Kidney (tissue), 14 donors: ENCODE results near the gene SMPDL3A. TPM values are rescaled to one million over a fixed set of nuclear protein-coding genes. Genes with fewer than 3 reads are reported as not detected.

Source experiments
- DNase-seq, 5 donors: peaks; one replicate each; pipeline ENCODE4 v3.0.0-alpha.2; 2013 to 2020
- FAIRE-seq: peaks from 2 replicates; lab custom pipeline; 2012; peaks lifted over from hg19 to GRCh38; lab: Jason Lieb, UNC
- H3K27ac ChIP-seq, 2 donors: one replicate each; pipeline ENCODE4 v1.7.0; 2013; ENCODE audit warnings: low read depth in 2 of 2, low read length in 2 of 2, inconsistent platforms in 1 of 2
- H3K27me3 ChIP-seq: one replicate; pipeline ENCODE4 v1.7.1; 2013; ENCODE audit warnings: low read length, inconsistent platforms; ENCODE audit not compliant: control insufficient read depth, insufficient read depth
- H3K36me3 ChIP-seq, 3 donors: one replicate each; pipeline versions ENCODE4 v1.7.0 to v1.7.1; 2013; ENCODE audit warnings: low read length in 3 of 3, control low read depth in 1 of 3, inconsistent platforms in 1 of 3; ENCODE audit not compliant: insufficient read depth in 3 of 3, control insufficient read depth in 2 of 3
- H3K4me1 ChIP-seq, 3 donors: one replicate each; pipeline versions ENCODE4 v1.7.0 to v1.7.1; 2013; ENCODE audit warnings: low read length in 3 of 3, inconsistent platforms in 1 of 3, low read depth in 1 of 3; ENCODE audit not compliant: control insufficient read depth in 2 of 3, insufficient read depth in 2 of 3
- H3K4me3 ChIP-seq, 3 donors: one replicate each; pipeline versions ENCODE4 v1.7.0 to v1.8.1; 2013; ENCODE audit warnings: low read length in 3 of 3, control low read depth in 1 of 3, inconsistent platforms in 1 of 3
- H3K9ac ChIP-seq, 3 donors: one replicate each; pipeline versions ENCODE4 v1.7.0 to v1.7.1; 2013; ENCODE audit warnings: low read length in 3 of 3, control low read depth in 1 of 3, inconsistent platforms in 1 of 3
- H3K9me3 ChIP-seq, 3 donors: one replicate each; pipeline versions ENCODE4 v1.7.0 to v1.7.1; 2013; ENCODE audit warnings: low read length in 3 of 3, control low read depth in 1 of 3, inconsistent platforms in 1 of 3; ENCODE audit not compliant: control insufficient read depth in 2 of 3, insufficient read depth in 1 of 3
- intact Hi-C: fragments of 100-400 bp; cut with DNase I; formaldehyde crosslinking; loops from one replicate; pipeline ENCODE4 v1.11.1; 2022
- polyA plus RNA-seq: library from polyadenylated mRNA; stranded (reverse); fragments of 350-450 nt; fragmentation: Illumina TruSeq; extraction: RNeasy Lipid Tissue Mini Kit (QIAGEN cat#74804); gene quantifications from one replicate; pipeline ENCODE4 v1.2.3, GENCODE V29; 2014; ENCODE audit warnings: low read depth, low replicate concordance; ENCODE audit not compliant: insufficient read depth
- total RNA-seq: library from RNA; stranded (reverse); fragmentation: NEBNext Ultra II Directional; extraction: Animal tissue kit (Norgen Biotek cat#: 25700); gene quantifications from one replicate; pipeline ENCODE4 v1.2.1, GENCODE V29; 2021
- TF ChIP-seq, protein P1 (sequence below): IDR thresholded peaks from 3 replicates; pipeline ENCODE4 v1.5.1; 2012; ENCODE audit warnings: mild to moderate bottlenecking, moderate library complexity, borderline replicate concordance; ENCODE audit not compliant: insufficient read depth; ENCODE audit errors: extremely low read depth
- donor health status: control.
- donor health status: control.
- donor health status: control.
- donor health status: control.
- donor health status: control.
- donor health status: DM: yes; HTN: yes; CAD: no.
- donor health status: Normal renal cell carcinoma (clear cell type).

SMPDL3A gene
- total and polyA plus RNA-seq, 2 donors from 2014 or later: 10.7 to 14.1 TPM

DNA sequence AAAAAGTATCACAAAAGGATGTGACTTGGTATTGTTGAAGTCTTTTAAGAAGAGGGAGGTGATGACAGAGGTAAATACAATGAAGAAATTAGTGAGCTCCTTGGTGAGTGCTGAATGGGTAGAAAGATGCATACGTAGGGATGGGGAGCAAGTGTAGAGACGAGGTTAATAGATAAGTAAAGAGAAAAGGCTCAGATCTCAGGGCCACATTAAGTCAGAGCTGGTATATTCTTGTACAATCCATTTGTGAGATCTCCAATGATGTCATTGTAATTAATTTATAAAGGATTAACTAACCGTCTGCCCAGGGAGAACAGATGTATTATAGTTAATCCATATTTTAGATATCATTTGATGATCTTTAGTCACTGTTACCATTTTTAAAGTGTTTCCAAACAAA, 43.4 kb downstream of the SMPDL3A start:
- no peak overlapping the region for H3K27ac ChIP-seq
- H3K36me3 ChIP-seq: no peaks in the 10 kb centered on the region
- no peaks in the 10 kb centered on the region for H3K9me3 ChIP-seq
- H3K4me3 ChIP-seq: no peak overlapping the region
- TF ChIP-seq, protein P1, sequence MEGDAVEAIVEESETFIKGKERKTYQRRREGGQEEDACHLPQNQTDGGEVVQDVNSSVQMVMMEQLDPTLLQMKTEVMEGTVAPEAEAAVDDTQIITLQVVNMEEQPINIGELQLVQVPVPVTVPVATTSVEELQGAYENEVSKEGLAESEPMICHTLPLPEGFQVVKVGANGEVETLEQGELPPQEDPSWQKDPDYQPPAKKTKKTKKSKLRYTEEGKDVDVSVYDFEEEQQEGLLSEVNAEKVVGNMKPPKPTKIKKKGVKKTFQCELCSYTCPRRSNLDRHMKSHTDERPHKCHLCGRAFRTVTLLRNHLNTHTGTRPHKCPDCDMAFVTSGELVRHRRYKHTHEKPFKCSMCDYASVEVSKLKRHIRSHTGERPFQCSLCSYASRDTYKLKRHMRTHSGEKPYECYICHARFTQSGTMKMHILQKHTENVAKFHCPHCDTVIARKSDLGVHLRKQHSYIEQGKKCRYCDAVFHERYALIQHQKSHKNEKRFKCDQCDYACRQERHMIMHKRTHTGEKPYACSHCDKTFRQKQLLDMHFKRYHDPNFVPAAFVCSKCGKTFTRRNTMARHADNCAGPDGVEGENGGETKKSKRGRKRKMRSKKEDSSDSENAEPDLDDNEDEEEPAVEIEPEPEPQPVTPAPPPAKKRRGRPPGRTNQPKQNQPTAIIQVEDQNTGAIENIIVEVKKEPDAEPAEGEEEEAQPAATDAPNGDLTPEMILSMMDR: no peak
- no peaks in the 10 kb centered on the region for H3K4me1 ChIP-seq
- FAIRE-seq (no peak), DNase-seq (no peak)
- intact Hi-C loops: no loop called here
- no peaks in the 10 kb centered on the region for H3K27me3 ChIP-seq
- no peak overlapping the region for H3K9ac ChIP-seq

DNA sequence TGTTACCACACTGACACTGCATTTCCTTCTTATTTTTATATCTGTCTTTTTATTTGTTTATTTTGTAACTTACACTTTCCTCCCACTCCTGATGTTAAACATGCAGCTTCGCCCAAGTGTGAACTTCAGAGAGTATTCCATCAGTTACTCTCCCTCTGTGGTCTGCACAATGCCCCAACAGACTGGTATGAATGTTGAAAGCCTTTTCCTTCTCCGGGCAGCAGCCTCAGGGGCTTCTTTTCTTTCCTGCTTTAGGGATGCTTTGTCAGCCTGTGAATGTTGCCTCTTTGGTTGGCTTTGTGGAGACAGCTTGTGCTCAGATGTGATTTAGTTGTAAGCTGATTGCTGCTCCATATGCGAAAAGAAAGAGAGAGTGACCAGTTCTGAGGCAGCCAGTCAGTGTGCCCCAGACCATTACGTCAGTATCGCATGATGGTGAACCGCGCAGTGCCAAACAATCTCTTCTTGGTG, 44.0 kb downstream of the SMPDL3A start:
- TF ChIP-seq, protein P1: no peak
- intact Hi-C loops: no loop called here

DNA sequence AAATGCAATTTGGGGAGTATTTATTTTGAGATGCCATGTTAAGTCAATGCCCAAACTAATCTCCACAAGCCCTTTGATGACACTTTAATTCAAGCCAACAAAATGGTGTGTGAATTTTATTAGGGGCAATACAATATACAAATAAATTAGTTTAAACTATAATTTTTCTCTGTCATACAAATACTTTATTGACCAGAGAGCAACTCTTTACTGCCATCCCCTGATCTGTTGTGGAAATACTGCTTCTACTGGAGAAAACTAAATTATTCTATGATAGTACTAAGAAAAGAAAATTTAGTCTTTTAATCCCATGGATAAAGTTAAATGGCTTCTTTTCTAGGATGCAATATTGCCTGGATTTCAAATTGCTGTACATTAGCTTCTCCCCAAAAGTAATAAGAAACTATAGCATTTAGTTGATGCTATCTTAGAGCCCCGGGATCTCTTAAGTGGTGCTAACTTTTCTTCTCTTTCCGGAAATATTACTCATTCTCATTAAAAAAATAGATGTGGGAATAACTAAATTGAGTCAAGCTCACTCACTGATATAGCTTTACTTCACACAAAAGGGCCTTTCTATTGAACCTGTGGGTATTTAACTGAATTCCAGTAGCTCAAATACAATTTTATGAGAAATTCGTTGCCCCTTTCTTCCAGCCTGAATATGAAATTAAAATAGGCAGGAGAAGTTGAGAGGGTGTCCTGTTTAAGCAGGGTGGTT, 49.2 kb downstream of the SMPDL3A start:
- Histone ChIP-seq H3K9me3 (no peaks in the 10 kb centered on the region), H3K4me1 (no peaks in the 10 kb centered on the region), H3K36me3 (no peaks in the 10 kb centered on the region), H3K27ac (no peak overlapping the region), H3K4me3 (no peak overlapping the region), H3K27me3 (no peaks in the 10 kb centered on the region), H3K9ac (no peak overlapping the region)
- FAIRE-seq: peak; percentile 27
- TF ChIP-seq, protein P1: peak; percentile 24
- intact Hi-C loops: loop anchor here (5.0 kb wide), 1 partner anchor 106 kb away; no protein-coding TSS in a partner anchor
- peak in 1 of 5 donors; percentile 18 for DNase-seq

More for the DNA sequence above, 44.0 kb downstream of the SMPDL3A start:
- no peak overlapping the region for H3K4me3 ChIP-seq
- no peak for FAIRE-seq
- no peaks in the 10 kb centered on the region for H3K27me3 ChIP-seq
- no peaks in the 10 kb centered on the region for H3K36me3 ChIP-seq
- H3K9me3 ChIP-seq: no peaks in the 10 kb centered on the region
- no peak overlapping the region for H3K27ac ChIP-seq
- H3K9ac ChIP-seq: no peak overlapping the region
- no peaks in the 10 kb centered on the region for H3K4me1 ChIP-seq
- DNase-seq: peak in 4 of 5 donors; percentile 40 to 87 (median 70)
